Transverse colon (tissue), 4 donors: ENCODE measurements around the gene UNC5A. TPM values are rescaled to one million over a fixed set of nuclear protein-coding genes. Genes with fewer than 3 reads are reported as not detected.

Source experiments
- DNase-seq: peaks from one replicate; pipeline ENCODE4 v3.0.0-alpha.2; 2019
- H3K27ac ChIP-seq, 4 donors: fragments of 200-600 bp; sonication (generic); 2 replicates each; pipeline ENCODE4 v1.5.1; 2016 to 2018; ENCODE audit warnings: inconsistent platforms in 4 of 4
- H3K27me3 ChIP-seq: fragments of 200-600 bp; sonication (generic); 2 replicates; pipeline ENCODE4 v1.5.1; 2017; ENCODE audit warnings: inconsistent platforms
- H3K36me3 ChIP-seq, 4 donors: fragments of 200-600 bp; sonication (generic); 2 replicates each; pipeline ENCODE4 v1.5.1; 2017 to 2019; ENCODE audit warnings: inconsistent platforms in 4 of 4
- H3K4me1 ChIP-seq, 4 donors: fragments of 200-600 bp; sonication (generic); 2 replicates each; pipeline ENCODE4 v1.5.1; 2017 to 2020; ENCODE audit warnings: inconsistent platforms in 4 of 4
- H3K4me3 ChIP-seq, 4 donors: fragments of 200-600 bp; sonication (generic); 1 replicate in 1 of 4; 2 replicates in 3 of 4; pipeline versions ENCODE4 v1.5.1 to v1.6.1; 2017 to 2019; ENCODE audit warnings: inconsistent platforms in 4 of 4
- H3K9me3 ChIP-seq, 2 donors: fragments of 200-600 bp; sonication (generic); 2 replicates each; pipeline ENCODE4 v1.5.1; 2017 to 2019; ENCODE audit warnings: inconsistent platforms in 2 of 2
- CTCF ChIP-seq, 5 experiments: fragments of 200-600 bp in 3 of 5; fragments of 450-650 bp in 2 of 5; sonication (generic) in 3 of 5; IDR thresholded peaks; 1 replicate in 2 of 5; 2 replicates in 3 of 5; pipeline ENCODE4 v1.5.1; 2016 to 2017; ENCODE audit warnings: antibody characterized with exemption in 5 of 5, inconsistent platforms in 3 of 5, mild to moderate bottlenecking in 2 of 5, moderate library complexity in 1 of 5
- EP300 ChIP-seq: sonication (generic); formaldehyde crosslinking; IDR thresholded peaks from one replicate; pipeline ENCODE4 v1.6.1; 2017; ENCODE audit warnings: antibody characterized with exemption, low read depth
- POLR2A ChIP-seq: fragments of 450-650 bp; IDR thresholded peaks from one replicate; pipeline ENCODE4 v1.6.1; 2016; ENCODE audit warnings: antibody characterized with exemption, mild to moderate bottlenecking, moderate library complexity
- POLR2AphosphoS5 ChIP-seq, 3 donors: sonication (generic); formaldehyde crosslinking; IDR thresholded peaks; one replicate each; pipeline ENCODE4 v1.6.1; 2016; ENCODE audit warnings: antibody characterized with exemption in 3 of 3
- WGBS, 2 donors: methylation state at CpG; one replicate each; pipeline ENCODE4 v1.1.5; 2018; ENCODE audit warnings: low coverage in 1 of 2; 5-methylcytosine and 5-hydroxymethylcytosine counted together
- in situ Hi-C, 4 donors: fragments of 200-750 bp; cut with MboI; loops; one replicate each; pipeline versions ENCODE4 v1.15.0 to v1.15.1; 2017; ENCODE audit warnings: low sequenced_read_pairs in 3 of 4, low pct_ligation_motif_present in 1 of 4, low pct_unique_long_range_greater_than_20kb in 1 of 4
- intact Hi-C: fragments of 100-400 bp; cut with DNase I; formaldehyde crosslinking; loops from one replicate; pipeline ENCODE4 v1.15.1; 2023; ENCODE audit warnings: low total_unique reads
- total RNA-seq, 4 donors: library from RNA; depleted of rRNA; stranded (reverse); fragments of >200 nt; gene quantifications; one replicate each; pipeline ENCODE4 v1.1.0, GENCODE V29; 2016

The UNC5A gene
- total RNA-seq: under 1 TPM in 1 of 4 donors, not detected in 3; 0.32 TPM

- Histone ChIP-seq H3K4me1 (peaks cover 0 to 17% (median 16%) of the 10 kb centered on the region in 4 donors), H3K27me3 (peaks cover 93% of the 10 kb centered on the region), H3K4me3 (peak within 1 kb of the TSS in 2 of 4 donors; percentile 24 to 50), H3K9me3 (no peaks in the 10 kb centered on the region), H3K27ac (no peak within 1 kb of the TSS), H3K36me3 (no peaks in the 10 kb centered on the region)
- DNase-seq: peak; percentile 18
- in situ Hi-C loops: no loop called here
- 0% methylated on average over 35 of the region's 65 CpGs; no CpG with 5 or more reads in 1 of the 2 donors for WGBS, 2 donors
- TF ChIP-seq POLR2AphosphoS5 (IDR thresholded peaks at IDR 0.05): no peak
- TF ChIP-seq CTCF (IDR thresholded peaks at IDR 0.05): no peak
- no peak for TF ChIP-seq EP300
- no peak for TF ChIP-seq POLR2A
- intact Hi-C loops: no loop called here
Observed at GRCh38 chr5:176810081-176810597, at the start of gene UNC5A. TSS of gene UNC5A (plus strand) at chr5:176810559. CDS start at chr5:176810751, 192 bp downstream.

- Histone ChIP-seq H3K4me3 (no peak overlapping the region), H3K27me3 (peaks cover 27% of the 10 kb centered on the region), H3K4me1 (no peaks in the 10 kb centered on the region), H3K27ac (no peak overlapping the region), H3K9me3 (no peaks in the 10 kb centered on the region), H3K36me3 (no peaks in the 10 kb centered on the region)
- no peak for DNase-seq
- intact Hi-C loops: no loop called here
- TF ChIP-seq EP300: no peak
- TF ChIP-seq CTCF (IDR thresholded peaks at IDR 0.05): no peak
- no peak for TF ChIP-seq POLR2AphosphoS5 (IDR thresholded peaks at IDR 0.05)
- TF ChIP-seq POLR2A: no peak
- in situ Hi-C loops: no loop called here
- 77 to 85% methylated on average over 2 of the region's 2 CpGs for whole genome bisulfite sequencing, 2 donors
Observed at GRCh38 chr5:176761755-176762154, 48.6 kb upstream of the UNC5A start.

- no peaks in the 10 kb centered on the region for H3K4me1 ChIP-seq
- H3K27ac ChIP-seq: no peak overlapping the region
- intact Hi-C loops (no loop called here), in situ Hi-C loops (no loop called here)
- TF ChIP-seq POLR2AphosphoS5 (IDR thresholded peaks at IDR 0.05) (no peak), POLR2A (no peak), EP300 (no peak), CTCF (IDR thresholded peaks at IDR 0.05) (no peak)
- H3K9me3 ChIP-seq: no peaks in the 10 kb centered on the region
- H3K27me3 ChIP-seq: peaks cover 30% of the 10 kb centered on the region
- no peak for DNase-seq
- WGBS, 2 donors: 59 to 61% methylated on average over 6 to 9 of the region's 9 CpGs
- no peak overlapping the region for H3K4me3 ChIP-seq
- no peaks in the 10 kb centered on the region for H3K36me3 ChIP-seq
Observed at GRCh38 chr5:176762489-176762888, 47.9 kb upstream of the UNC5A start.

- in situ Hi-C loops: no loop called here
- intact Hi-C loops: no loop called here
- H3K27ac ChIP-seq: no peak overlapping the region
- WGBS, 2 donors: 78 to 90% methylated on average over 1 of the region's 1 CpG
- no peak overlapping the region for H3K4me3 ChIP-seq
- DNase-seq: no peak
- H3K4me1 ChIP-seq: no peaks in the 10 kb centered on the region
- TF ChIP-seq POLR2A (no peak), CTCF (IDR thresholded peaks at IDR 0.05) (no peak), EP300 (no peak), POLR2AphosphoS5 (IDR thresholded peaks at IDR 0.05) (no peak)
- peaks cover 43% of the 10 kb centered on the region for H3K27me3 ChIP-seq
- no peaks in the 10 kb centered on the region for H3K36me3 ChIP-seq
- H3K9me3 ChIP-seq: no peaks in the 10 kb centered on the region
Observed at GRCh38 chr5:176765687-176766086, 44.7 kb upstream of the UNC5A start.
